Measurements from ENCODE around the gene SND1. TPM values are rescaled to one million over a fixed set of nuclear protein-coding genes. Genes with fewer than 3 reads are reported as not detected.

Gene SND1
- total RNA-seq, 1 experiment from 2014 or later = 218 TPM

- H3K27me3 Mint-ChIP-seq (ENCODE audit: low read depth) = peaks cover 6% of the 10 kb centered on the region
- Histone ChIP-seq H3K79me2 (ENCODE audit: insufficient read depth, low read length) (no peaks in the 10 kb centered on the region; the same call in 1 of the 2 replicates), H3K23me2 (ENCODE audit: insufficient read length, low read depth, low read length, poor library complexity, severe bottlenecking) (no peaks in the 10 kb centered on the region), H3K9ac (ENCODE audit: extremely low read depth, insufficient read length, low read length) (no peak overlapping the region), H2BK5ac (ENCODE audit: insufficient read length, low read length) (no peak overlapping the region), H3K4me1 (ENCODE audit: insufficient read depth, low read length) (peaks cover 4% of the 10 kb centered on the region; the same call in 1 of the 2 replicates), H3K9me3 (ENCODE audit: control insufficient read depth, low read depth, low read length) (no peaks in the 10 kb centered on the region), H2BK120ac (ENCODE audit: low read depth, low read length, poor library complexity, severe bottlenecking) (no peak overlapping the region), H3K27me3 (ENCODE audit: insufficient read depth, low read length) (no peaks in the 10 kb centered on the region), H4K8ac (replicated peaks; ENCODE audit: insufficient read length, low read depth, low read length) (no peak overlapping the region), H4K5ac (ENCODE audit: insufficient read length, low read depth, low read length) (no peak overlapping the region), H3T11ph (ENCODE audit: low read length) (no peak overlapping the region), H3K23ac (ENCODE audit: insufficient read length, low read depth, low read length) (no peak overlapping the region), H3K4ac (ENCODE audit: low read depth, low read length) (no peak overlapping the region), H2BK12ac (ENCODE audit: insufficient read length, low read depth, low read length) (no peak overlapping the region), H2BK20ac (ENCODE audit: low read depth, low read length, poor library complexity, severe bottlenecking) (no peak overlapping the region), H3K14ac (ENCODE audit: insufficient read depth, low read length) (no peak overlapping the region), H4K91ac (ENCODE audit: insufficient read length, low read depth, low read length) (no peak overlapping the region), H4K20me1 (ENCODE audit: control insufficient read depth, insufficient read depth, insufficient read length) (no peaks in the 10 kb centered on the region), H3K18ac (ENCODE audit: insufficient read length, low read depth, low read length) (no peak overlapping the region), H3K27ac (ENCODE audit: insufficient read length, low read depth, low read length) (no peak overlapping the region), H3K4me2 (ENCODE audit: insufficient read depth, insufficient read length, low read length) (no peak overlapping the region), H3K56ac (ENCODE audit: insufficient read length, low read depth, low read length) (no peak overlapping the region), H2AK5ac (ENCODE audit: insufficient read length, low read length) (no peak overlapping the region), H2BK15ac (ENCODE audit: low read depth, low read length) (no peak overlapping the region), H3K79me1 (ENCODE audit: insufficient read depth, low read depth, low read length, poor library complexity, severe bottlenecking) (no peaks in the 10 kb centered on the region), H2AFZ (ENCODE audit: low read length) (no peak overlapping the region)
- no peaks in the 10 kb centered on the region; a peak in 1 of 5 replicates for H3K9me3 Mint-ChIP-seq
- H3K27ac Mint-ChIP-seq = no peak overlapping the region
- no peak for TF ChIP-seq CTCF (conservative IDR thresholded peaks at IDR 0.05)
- peaks cover 39 to 55% of the 10 kb centered on the region in 2 experiments for H3K4me1 Mint-ChIP-seq
- no peak overlapping the region for H3K4me3 Mint-ChIP-seq
- WGBS (ENCODE audit: extremely low coverage, insufficient read length, low lambda C conversion rate) = no CpG with 5 or more reads among the region's 3 CpGs
- H3K36me3 Mint-ChIP-seq (ENCODE audit: insufficient read depth in 1 of 3, low read depth in 3 of 3) = peaks cover 7 to 20% (median 11%) of the 10 kb centered on the region in 3 experiments
- no peak for DNase-seq
These were observed 372.2 kb downstream of the SND1 start for GRCh38 chr7:128024151-128024550.

All from H9 (cell line).